Activated gamma-delta T cell (primary cell): ENCODE results near the gene TMEM31.

Experiments used
- DNase-seq: peaks from one replicate; lab custom pipeline; 2025; lab: John Stamatoyannopoulos, UW
- total RNA-seq, 2 donors: gene quantifications; one replicate each; lab custom pipeline; 2026; lab: John Stamatoyannopoulos, UW

The TMEM31 gene
- 0 to 0.04 reads per million in 2 donors for total RNA-seq

GRCh38 chrX:103710609-103711008, at the start of gene TMEM31:
TSS of gene TMEM31 (plus strand) at chrX:103710909. CDS start at chrX:103712259, 1,350 bp downstream.
- no peak for DNase-seq

GRCh38 chrX:103663981-103664762, 46.5 kb upstream of the TMEM31 start:
- no peak for DNase-seq

GRCh38 chrX:103666202-103667107, 44.3 kb upstream of the TMEM31 start:
- DNase-seq, result no peak

- DNase-seq, result no peak
Observed at GRCh38 chrX:103669745-103670144, 41.0 kb upstream of the TMEM31 start.

GRCh38 chrX:103674531-103675454, 35.9 kb upstream of the TMEM31 start:
- no peak for DNase-seq

GRCh38 chrX:103678199-103678993, 32.3 kb upstream of the TMEM31 start:
- DNase-seq, result no peak

GRCh38 chrX:103681443-103681842, 29.3 kb upstream of the TMEM31 start:
- no peak for DNase-seq

- no peak for DNase-seq
Observed at GRCh38 chrX:103685396-103685795, 25.3 kb upstream of the TMEM31 start.

- DNase-seq, result no peak
Observed at GRCh38 chrX:103686199-103687072, 24.3 kb upstream of the TMEM31 start, which contains the start of gene MORF4L2. TSS of gene MORF4L2 (minus strand) at chrX:103686699. CDS start at chrX:103677027, 9,672 bp downstream.

GRCh38 chrX:103687073-103687695, 23.5 kb upstream of the TMEM31 start:
- peak; percentile 81 for DNase-seq

GRCh38 chrX:103687696-103688201, 23.0 kb upstream of the TMEM31 start:
- DNase-seq, result no peak

- no peak for DNase-seq
Observed at GRCh38 chrX:103688946-103689345, 21.8 kb upstream of the TMEM31 start.

- DNase-seq, result no peak
Observed at GRCh38 chrX:103691059-103691458, 19.6 kb upstream of the TMEM31 start.

GRCh38 chrX:103697687-103698086, 13.0 kb upstream of the TMEM31 start:
- DNase-seq, result no peak

GRCh38 chrX:103699243-103699642, 11.5 kb upstream of the TMEM31 start:
- DNase-seq, result no peak

- no peak for DNase-seq
Observed at GRCh38 chrX:103704863-103705262, 5.8 kb upstream of the TMEM31 start.

- DNase-seq, result no peak
Observed at GRCh38 chrX:103716962-103717361, 6.3 kb downstream of the TMEM31 start.

GRCh38 chrX:103718120-103718519, 7.4 kb downstream of the TMEM31 start:
- no peak for DNase-seq

GRCh38 chrX:103722505-103722904, 11.8 kb downstream of the TMEM31 start:
- no peak for DNase-seq
